SH-SY5Y (cell line): ENCODE data around the gene LFNG.

Source experiments
- GATA2 ChIP-seq: IDR thresholded peaks from 2 replicates; pipeline ENCODE4 v1.6.1; 2011; ENCODE audit warnings: mild to moderate bottlenecking, low read depth, low read length
- GATA3 ChIP-seq: IDR thresholded peaks from 2 replicates; pipeline ENCODE4 v1.6.1; 2011; ENCODE audit warnings: low read depth, mild to moderate bottlenecking, low read length, moderate library complexity

DNA sequence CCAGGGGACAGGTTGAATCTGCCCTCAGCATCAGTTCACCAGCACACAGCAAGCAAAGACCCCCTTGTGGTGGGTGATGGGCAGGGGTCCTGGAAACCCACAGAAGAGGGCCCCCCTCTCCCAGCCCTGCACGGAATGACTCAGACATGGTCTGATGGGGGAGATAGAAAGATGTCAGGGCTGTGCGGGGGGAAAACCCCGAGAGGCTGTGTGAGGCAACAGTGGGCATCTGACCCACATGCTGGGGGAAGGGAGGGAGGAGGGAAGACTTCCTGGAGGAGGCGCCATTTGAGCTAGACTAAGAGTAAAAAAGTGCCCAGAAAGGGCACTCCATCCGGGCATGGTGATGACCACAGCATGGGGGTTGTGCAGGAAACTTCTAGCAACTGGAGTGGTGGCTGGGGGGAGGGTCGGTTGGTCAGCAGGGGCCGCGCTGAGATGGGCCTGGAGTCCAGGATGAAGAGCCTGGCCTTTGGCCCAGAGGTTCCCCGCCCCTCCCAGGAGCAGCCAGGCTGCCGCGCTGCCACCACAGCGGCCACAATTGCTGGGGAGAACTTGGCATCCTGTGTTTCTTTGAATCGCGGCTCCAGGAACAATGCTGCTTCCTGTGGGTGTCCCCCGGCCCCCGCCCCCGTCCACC lies 2.5 kb downstream of the LFNG start:
- TF ChIP-seq GATA3 (no peak), GATA2 (0 out of 2 replicates have a peak, but pooled peaks have one; percentile 21)
